DND-41 (cell line): ENCODE measurements around the gene DOHH.
A peak's percentile ranks its signal among the peaks of the same experiment; 100 is the strongest.

Experiments used
- ATAC-seq: fragments of 200-7000 bp; cut with Tn5 transposase; 3 replicates; pipeline ENCODE4 v1.9.1; 2021; ENCODE audit warnings: low read depth; ENCODE audit not compliant: insufficient read depth
- DNase-seq: peaks from one replicate; pipeline ENCODE4 v3.0.0-alpha.2; 2020
- H2AFZ ChIP-seq: 2 replicates; pipeline ENCODE4 v1.6.0; 2012; ENCODE audit warnings: low read depth, low read length
- H3K27ac ChIP-seq: 2 replicates; pipeline ENCODE4 v1.5.1; 2012; ENCODE audit warnings: low read length, inconsistent platforms
- H3K27me3 ChIP-seq: fragments of 200-600 bp; sonication (generic); 2 replicates; pipeline ENCODE4 v1.6.0; 2012; ENCODE audit warnings: low read length, mild to moderate bottlenecking, inconsistent platforms; ENCODE audit not compliant: insufficient read depth, poor library complexity
- H3K36me3 ChIP-seq: 2 replicates; pipeline ENCODE4 v1.5.1; 2012; ENCODE audit warnings: low read length, inconsistent platforms; ENCODE audit not compliant: insufficient read depth
- H3K4me1 ChIP-seq: 2 replicates; pipeline ENCODE4 v1.5.1; 2012; ENCODE audit warnings: mild to moderate bottlenecking, low read length; ENCODE audit not compliant: insufficient read depth
- H3K4me2 ChIP-seq: 2 replicates; pipeline ENCODE4 v1.6.0; 2012; ENCODE audit warnings: mild to moderate bottlenecking, moderate library complexity, low read length, inconsistent platforms; ENCODE audit not compliant: insufficient read depth
- H3K4me3 ChIP-seq, 2 experiments: fragments of 200-600 bp in 1 of 2; shearing (Covaris generic) in 1 of 2; 2 replicates each; pipeline ENCODE4 v1.5.1; 2012 to 2016; ENCODE audit warnings: inconsistent platforms in 2 of 2, low read length in 2 of 2, mild to moderate bottlenecking in 2 of 2, low read depth in 1 of 2, moderate library complexity in 1 of 2
- H3K79me2 ChIP-seq: 2 replicates; pipeline ENCODE4 v1.6.0; 2012; ENCODE audit warnings: low read length, inconsistent platforms; ENCODE audit not compliant: insufficient read depth
- H3K9ac ChIP-seq: 2 replicates; pipeline ENCODE4 v1.6.0; 2012; ENCODE audit warnings: low read depth, mild to moderate bottlenecking, inconsistent platforms, low read length, moderate library complexity
- H3K9me3 ChIP-seq: 2 replicates; pipeline ENCODE4 v1.5.1; 2012; ENCODE audit warnings: low read length, moderate library complexity, mild to moderate bottlenecking, inconsistent platforms; ENCODE audit not compliant: insufficient read depth, severe bottlenecking
- H4K20me1 ChIP-seq: 2 replicates; pipeline ENCODE4 v1.6.0; 2012; ENCODE audit warnings: low read length; ENCODE audit not compliant: insufficient read depth
- CTCF ChIP-seq: IDR thresholded peaks from 2 replicates; pipeline ENCODE4 v1.5.1; 2012; ENCODE audit warnings: borderline replicate concordance, low read length, moderate library complexity, mild to moderate bottlenecking; ENCODE audit not compliant: poor library complexity, severe bottlenecking; ENCODE audit errors: extremely low read depth
- EZH2 ChIP-seq: IDR thresholded peaks from 3 replicates; pipeline ENCODE4 v1.6.1; 2012; ENCODE audit warnings: borderline replicate concordance, low read depth, mild to moderate bottlenecking, moderate library complexity, low read length, inconsistent platforms; ENCODE audit not compliant: severe bottlenecking

Gene DOHH

DNA sequence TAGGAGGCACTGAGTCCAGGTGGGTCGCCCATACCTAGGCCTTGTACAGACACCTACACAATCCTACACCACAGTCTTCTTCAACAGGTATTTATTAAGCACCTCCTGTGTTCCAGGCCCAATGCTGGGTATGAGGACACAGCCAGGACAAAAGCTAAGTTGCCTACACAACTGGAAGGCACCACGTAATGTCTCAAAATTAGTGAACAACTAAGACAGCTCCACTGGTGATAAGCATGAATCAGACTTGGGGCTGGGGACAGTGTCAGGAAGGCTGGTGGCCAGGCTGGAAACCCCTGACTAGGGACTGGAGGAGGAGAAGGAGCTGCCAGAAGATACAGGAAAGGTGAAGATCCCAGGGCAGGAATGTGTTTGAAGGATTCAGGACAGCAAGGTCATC, 22.5 kb downstream of the DOHH start:
- Histone ChIP-seq H3K27me3 (no peaks in the 10 kb centered on the region), H2AFZ (0 out of 2 replicates have a peak overlapping the region, but pooled peaks have one; percentile 59), H3K27ac (peak overlapping the region; percentile 90), H3K4me3 (peak overlapping the region in 1 of 2 experiments; percentile 59; a peak in 2 of 4 replicates), H3K4me2 (peak overlapping the region; percentile 68), H3K36me3 (no peaks in the 10 kb centered on the region; the same call in 1 of the 2 replicates), H3K9me3 (no peaks in the 10 kb centered on the region), H4K20me1 (no peaks in the 10 kb centered on the region), H3K79me2 (no peaks in the 10 kb centered on the region), H3K4me1 (peaks cover 31% of the 10 kb centered on the region), H3K9ac (peak overlapping the region; percentile 65)
- DNase-seq (no peak), ATAC-seq (no peak)
- no peak for TF ChIP-seq CTCF
- no peak for TF ChIP-seq EZH2

- H2AFZ ChIP-seq, result no peak overlapping the region
- no peak for DNase-seq
Observed at GRCh38 chr19:3477506-3477905, 23.0 kb downstream of the DOHH start.

GRCh38 chr19:3476830-3477229, 23.6 kb downstream of the DOHH start:
- Histone ChIP-seq H3K9ac (no peak overlapping the region), H3K9me3 (no peaks in the 10 kb centered on the region), H3K27ac (no peak overlapping the region), H3K4me3 (no peak overlapping the region), H4K20me1 (no peaks in the 10 kb centered on the region), H3K4me1 (peaks cover 31% of the 10 kb centered on the region), H2AFZ (no peak overlapping the region), H3K4me2 (no peak overlapping the region), H3K79me2 (no peaks in the 10 kb centered on the region), H3K36me3 (no peaks in the 10 kb centered on the region; the same call in 1 of the 2 replicates), H3K27me3 (no peaks in the 10 kb centered on the region)
- TF ChIP-seq EZH2 (no peak), CTCF (no peak)
- ATAC-seq (no peak), DNase-seq (no peak)

More at GRCh38 chr19:3477506-3477905, 23.0 kb downstream of the DOHH start:
- Histone ChIP-seq H3K9ac (no peak overlapping the region), H3K4me3 (no peak overlapping the region; a peak in 1 of 4 replicates), H4K20me1 (no peaks in the 10 kb centered on the region), H3K9me3 (no peaks in the 10 kb centered on the region), H3K4me2 (peak overlapping the region; percentile 68; the same call in 1 of the 2 replicates), H3K27me3 (no peaks in the 10 kb centered on the region), H3K4me1 (peaks cover 31% of the 10 kb centered on the region), H3K27ac (peak overlapping the region; percentile 90), H3K36me3 (no peaks in the 10 kb centered on the region; the same call in 1 of the 2 replicates), H3K79me2 (no peaks in the 10 kb centered on the region)
- TF ChIP-seq CTCF (no peak), EZH2 (no peak)
- no peak for ATAC-seq
